Bronchial smooth muscle cell (primary cell): ENCODE data around the gene SLC35E1. TPM values are rescaled to one million over a fixed set of nuclear protein-coding genes. Genes with fewer than 3 reads are reported as not detected.

Source experiments
- total RNA-seq: library from RNA; depleted of rRNA; stranded (reverse); fragments of >200 nt; gene quantifications from 2 replicates; pipeline ENCODE4 v1.2.1, GENCODE V29; 2014

Gene SLC35E1
- 11.0 and 12.6 TPM in 2 replicates for total RNA-seq

DNA sequence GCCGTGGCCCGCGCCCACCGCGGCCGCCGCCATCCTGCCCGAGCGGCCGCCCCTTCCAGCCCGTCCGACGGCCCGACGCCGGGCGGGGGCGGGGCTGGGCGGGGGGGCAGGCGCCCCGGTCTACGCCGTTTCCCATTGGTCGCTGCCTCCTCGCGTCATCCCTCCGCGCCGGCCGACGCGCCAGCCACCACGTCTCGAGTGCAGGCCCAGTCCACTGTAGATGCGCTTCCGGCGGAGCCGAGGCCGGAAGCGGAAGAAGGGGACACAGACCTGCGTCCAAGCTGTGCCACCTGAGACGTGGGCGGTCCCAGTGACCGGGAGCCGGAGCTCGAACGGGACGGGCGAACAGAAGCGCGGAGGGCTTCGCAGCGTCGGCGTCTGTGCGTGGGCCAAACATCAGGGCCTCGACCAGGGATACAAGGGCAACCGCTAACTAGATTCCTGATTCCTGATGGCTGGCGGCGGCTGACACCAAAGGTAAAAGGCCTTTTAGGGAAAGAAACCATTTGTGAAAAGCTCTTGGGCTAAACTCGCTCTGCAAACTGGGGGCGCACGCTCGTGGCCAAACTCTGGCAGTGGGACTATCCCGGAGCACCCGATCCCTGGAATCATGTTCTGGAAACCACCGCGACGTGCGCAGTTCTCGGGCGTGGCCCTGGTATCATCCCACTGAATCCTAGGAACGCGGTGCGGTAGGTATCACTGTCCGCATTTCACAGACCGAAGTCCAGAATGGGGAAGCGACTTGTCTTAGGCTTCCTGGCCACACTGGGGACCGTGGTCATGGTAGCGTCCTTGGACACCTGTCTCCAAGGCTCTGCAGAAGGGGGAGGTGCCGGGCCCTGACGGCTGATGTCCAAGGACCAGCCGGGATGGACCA is at the start of gene SLC35E1:
TSS of gene SLC35E1 (minus strand) at position 84 of the 880 bp plus-strand sequence. CDS start at position 33, 51 bp downstream.

DNA sequence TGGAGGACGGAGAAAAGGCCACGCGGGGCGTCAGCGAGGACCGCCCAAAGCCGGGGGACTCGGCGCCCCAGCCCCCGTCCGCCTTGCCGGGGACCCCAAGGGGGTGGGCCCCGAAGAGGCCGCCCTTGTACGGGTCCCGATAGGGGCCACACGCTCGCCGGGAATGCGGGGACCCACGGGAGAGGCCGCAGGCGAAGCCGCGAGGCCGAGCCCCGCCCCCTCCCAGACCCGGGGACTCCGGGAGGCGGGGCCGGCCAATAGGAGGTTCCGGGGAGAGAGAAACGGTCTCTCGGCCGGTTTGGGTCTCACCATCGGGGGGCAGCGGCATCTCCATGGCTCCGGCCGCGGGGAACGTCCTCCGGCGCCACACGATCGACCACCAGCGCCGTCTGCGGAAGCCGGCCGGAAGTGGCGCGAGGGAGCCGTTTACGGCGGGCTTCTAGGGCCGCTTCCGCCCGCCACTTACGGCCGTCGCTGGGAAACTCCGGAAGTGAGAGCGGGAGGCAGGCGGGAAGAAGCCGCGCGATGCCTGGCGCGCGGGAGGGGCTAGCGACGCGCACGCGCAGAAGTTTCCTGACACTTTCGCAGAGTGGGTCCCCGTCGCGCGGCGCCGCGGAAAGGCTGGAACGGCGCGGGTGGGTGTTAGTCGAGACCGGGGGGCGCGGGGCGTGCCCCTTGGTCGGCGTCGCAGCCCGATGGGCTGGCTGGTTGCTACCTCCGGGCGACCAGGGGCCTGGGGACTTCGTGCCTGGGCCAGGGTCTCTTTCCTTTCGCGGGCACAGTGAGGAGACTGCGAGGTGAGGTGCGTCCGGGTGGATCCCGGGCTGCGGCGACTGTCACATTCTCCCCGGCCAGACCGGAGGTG is 29.9 kb downstream of the SLC35E1 start, which contains the start of gene CHERP:
TSS of gene CHERP (minus strand) at position 393 of the 865 bp plus-strand sequence. CDS start at position 334, 59 bp downstream.

Other genes starting within 250 kb of the SLC35E1 start
- 0.34 and 0.63 TPM in 2 replicates for gene KLF2, start 247.6 kb downstream of the SLC35E1 start, total RNA-seq
- 7.7 and 8.8 TPM in 2 replicates for gene EPS15L1, start 100.4 kb downstream of the SLC35E1 start, total RNA-seq
- gene CALR3, start 76.2 kb downstream of the SLC35E1 start, total RNA-seq = 0.16 TPM in 1 of 2 replicates, not detected in the other
- 2.0 and 2.6 TPM in 2 replicates for gene C19orf44, start 76.0 kb downstream of the SLC35E1 start, total RNA-seq
- gene CHERP, start 30.0 kb downstream of the SLC35E1 start, total RNA-seq = 4.4 and 4.6 TPM in 2 replicates
- 3.6 and 4.4 TPM in 2 replicates for gene MED26, start 55.8 kb upstream of the SLC35E1 start, total RNA-seq
- 57.1 and 83.3 TPM in 2 replicates for gene SMIM7, start 87.7 kb upstream of the SLC35E1 start, total RNA-seq
- gene TMEM38A, start 88.7 kb upstream of the SLC35E1 start, total RNA-seq = 3.2 and 4.8 TPM in 2 replicates
- gene NWD1, start 147.4 kb upstream of the SLC35E1 start, total RNA-seq = under 0.01 TPM in 1 of 2 replicates, not detected in the other